HEK293 (cell line): Measurements from ENCODE around the gene HIRIP3.
A peak's percentile ranks its signal among the peaks of the same experiment; 100 is the strongest.

Experiments used
- HOXD13 ChIP-seq: sonication (generic); formaldehyde crosslinking; IDR thresholded peaks from 2 replicates; pipeline ENCODE4 v1.8.0; 2022; ENCODE audit warnings: missing genetic modification reagents, borderline replicate concordance
- OSR2 ChIP-seq: fragments of 450-650 bp; formaldehyde crosslinking; IDR thresholded peaks from 2 replicates; pipeline ENCODE4 v1.5.1; 2016; ENCODE audit warnings: missing biosample characterization, missing genetic modification characterization
- SCRT2 ChIP-seq: fragments of 450-650 bp; formaldehyde crosslinking; IDR thresholded peaks from 2 replicates; pipeline ENCODE4 v1.5.1; 2016; ENCODE audit warnings: missing biosample characterization, missing genetic modification characterization
- TCF7L2 ChIP-seq: IDR thresholded peaks from 2 replicates; pipeline ENCODE4 v1.6.1; 2011; ENCODE audit warnings: low read depth, mild to moderate bottlenecking, inconsistent platforms, low read length, moderate library complexity, borderline replicate concordance
- ZBTB1 ChIP-seq: fragments of 450-650 bp; formaldehyde crosslinking; IDR thresholded peaks from 2 replicates; pipeline ENCODE4 v1.5.1; 2016; ENCODE audit warnings: missing biosample characterization, missing genetic modification characterization
- ZNF132 ChIP-seq: fragments of 450-650 bp; formaldehyde crosslinking; IDR thresholded peaks from 2 replicates; pipeline ENCODE4 v1.5.1; 2017; ENCODE audit warnings: missing biosample characterization, missing genetic modification characterization, borderline replicate concordance
- ZNF19 ChIP-seq: fragments of 450-650 bp; formaldehyde crosslinking; IDR thresholded peaks from 2 replicates; pipeline ENCODE4; 2016; ENCODE audit warnings: missing biosample characterization, missing genetic modification characterization, low read depth
- ZNF202 ChIP-seq: fragments of 450-650 bp; formaldehyde crosslinking; IDR thresholded peaks from 2 replicates; pipeline ENCODE4 v1.5.1; 2016; ENCODE audit warnings: missing biosample characterization, missing genetic modification characterization, borderline replicate concordance
- ZNF214 ChIP-seq: fragments of 450-650 bp; formaldehyde crosslinking; IDR thresholded peaks from 2 replicates; pipeline ENCODE4 v1.5.1; 2017; ENCODE audit warnings: missing biosample characterization, mild to moderate bottlenecking, missing genetic modification characterization, borderline replicate concordance
- ZNF324 ChIP-seq: fragments of 450-650 bp; formaldehyde crosslinking; IDR thresholded peaks from 2 replicates; pipeline ENCODE4 v1.5.1; 2016; ENCODE audit warnings: missing biosample characterization, missing genetic modification characterization
- ZNF529 ChIP-seq: fragments of 450-650 bp; formaldehyde crosslinking; IDR thresholded peaks from 2 replicates; pipeline ENCODE4 v1.5.1; 2017; ENCODE audit warnings: missing genetic modification characterization, missing biosample characterization; ENCODE audit not compliant: insufficient replicate concordance
- ZNF530 ChIP-seq: fragments of 450-650 bp; formaldehyde crosslinking; IDR thresholded peaks from 2 replicates; pipeline ENCODE4 v1.5.1; 2016; ENCODE audit warnings: low read depth, missing biosample characterization, missing genetic modification characterization
- ZNF544 ChIP-seq: fragments of 450-650 bp; formaldehyde crosslinking; IDR thresholded peaks from 2 replicates; pipeline ENCODE4 v1.5.0; 2017; ENCODE audit warnings: missing biosample characterization, missing genetic modification characterization
- ZNF558 ChIP-seq: fragments of 450-650 bp; formaldehyde crosslinking; IDR thresholded peaks from 2 replicates; pipeline ENCODE4 v1.5.1; 2016; ENCODE audit warnings: missing biosample characterization, missing genetic modification characterization
- ZNF629 ChIP-seq: fragments of 450-650 bp; formaldehyde crosslinking; IDR thresholded peaks from 2 replicates; pipeline ENCODE4 v1.5.1; 2017; ENCODE audit warnings: missing biosample characterization, missing genetic modification characterization
- ZNF654 ChIP-seq: fragments of 450-650 bp; formaldehyde crosslinking; IDR thresholded peaks from 2 replicates; pipeline ENCODE4 v1.5.1; 2016; ENCODE audit warnings: low read depth, missing biosample characterization, missing genetic modification characterization
- ZNF777 ChIP-seq: fragments of 450-650 bp; formaldehyde crosslinking; IDR thresholded peaks from 2 replicates; pipeline ENCODE4 v1.5.1; 2017; ENCODE audit warnings: missing biosample characterization, missing genetic modification characterization, borderline replicate concordance
- ZSCAN30 ChIP-seq: fragments of 450-650 bp; IDR thresholded peaks from 2 replicates; pipeline ENCODE4 v1.5.1; 2018; ENCODE audit warnings: missing biosample characterization, mild to moderate bottlenecking, missing genetic modification characterization, moderate library complexity
- TF ChIP-seq, protein P1 (sequence below): IDR thresholded peaks from 2 replicates; pipeline ENCODE4 v1.6.1; 2011; ENCODE audit warnings: mild to moderate bottlenecking, low read depth, low read length, borderline replicate concordance
- TF ChIP-seq, protein P2 (sequence below): fragments of 450-650 bp; formaldehyde crosslinking; IDR thresholded peaks from 2 replicates; pipeline ENCODE4 v1.5.1; 2016; ENCODE audit warnings: missing biosample characterization, missing genetic modification characterization, borderline replicate concordance
- TF ChIP-seq, protein P3 (sequence below): fragments of 450-650 bp; formaldehyde crosslinking; IDR thresholded peaks from 2 replicates; pipeline ENCODE4 v1.5.1; 2017; ENCODE audit warnings: missing biosample characterization, missing genetic modification characterization
- TF ChIP-seq, protein P4 (sequence below): fragments of 450-650 bp; formaldehyde crosslinking; IDR thresholded peaks from 2 replicates; pipeline ENCODE4 v1.5.1; 2016; ENCODE audit warnings: missing biosample characterization, missing genetic modification characterization
- TF ChIP-seq, protein P5 (sequence below): fragments of 450-650 bp; formaldehyde crosslinking; IDR thresholded peaks from 2 replicates; pipeline ENCODE4 v1.5.1; 2016; ENCODE audit warnings: missing biosample characterization, missing genetic modification characterization
- TF ChIP-seq, protein P6 (sequence below): fragments of 450-650 bp; formaldehyde crosslinking; IDR thresholded peaks from 2 replicates; pipeline ENCODE4 v1.5.1; 2017; ENCODE audit warnings: missing biosample characterization, missing genetic modification characterization
- TF ChIP-seq, protein P7 (sequence below): fragments of 450-650 bp; formaldehyde crosslinking; IDR thresholded peaks from 2 replicates; pipeline ENCODE4 v1.5.1; 2016; ENCODE audit warnings: missing biosample characterization, missing genetic modification characterization
- TF ChIP-seq, protein P8 (sequence below): fragments of 450-650 bp; formaldehyde crosslinking; IDR thresholded peaks from 2 replicates; pipeline ENCODE4 v1.5.1; 2017; ENCODE audit warnings: missing biosample characterization, missing genetic modification characterization

HIRIP3 gene

DNA sequence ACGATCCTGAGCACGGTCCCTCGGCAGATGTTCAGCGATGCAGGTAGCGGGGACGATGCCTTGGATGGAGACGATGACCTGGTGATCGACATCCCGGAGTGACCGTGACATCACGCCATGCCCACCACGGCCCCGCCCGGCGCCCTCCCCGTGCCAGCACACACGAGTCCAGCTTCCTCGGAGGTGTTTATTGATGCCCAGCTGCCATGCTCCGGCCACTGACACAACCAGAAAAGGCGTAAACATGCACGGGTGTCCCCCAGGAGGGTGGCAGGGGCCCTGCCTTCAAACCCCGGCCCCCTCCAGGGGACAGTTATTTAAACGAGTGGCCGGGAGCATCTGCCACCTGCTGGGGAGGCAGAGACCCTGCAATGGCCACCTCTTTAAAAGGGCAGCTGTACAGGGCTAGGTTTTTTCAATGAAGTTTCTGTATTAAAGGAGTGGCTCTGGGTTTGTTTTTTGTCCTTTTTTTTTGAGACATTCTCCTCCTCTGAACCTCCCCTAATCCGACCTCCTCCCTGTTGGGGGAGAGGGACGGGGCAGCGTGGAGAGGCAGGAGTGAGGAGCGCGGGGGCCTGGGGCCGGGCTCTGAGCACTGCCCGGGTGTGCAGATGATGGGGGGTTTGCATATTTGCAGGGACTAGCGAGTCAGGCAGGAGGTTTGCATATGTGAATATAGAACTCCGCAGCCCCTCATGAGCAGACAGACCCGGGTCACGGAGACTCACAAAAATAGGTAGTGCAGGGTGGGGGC, 10.1 kb upstream of the HIRIP3 start (continued):
- TF ChIP-seq SCRT2 (tag by site-specific recombination) (no peak), ZNF529 (tag by site-specific recombination) (no peak), HOXD13 (no peak), TCF7L2 (no peak), ZNF132 (no peak), ZBTB1 (tag by site-specific recombination) (no peak), ZNF324 (tag by site-specific recombination) (no peak), ZNF629 (tag by site-specific recombination) (no peak), ZNF558 (tag by site-specific recombination) (no peak), ZSCAN30 (tag by site-specific recombination) (no peak), ZNF19 (tag by site-specific recombination) (no peak), ZNF544 (tag by site-specific recombination) (no peak), ZNF777 (tag by site-specific recombination) (no peak), OSR2 (tag by site-specific recombination) (no peak), ZNF530 (tag by site-specific recombination) (no peak), ZNF202 (tag by site-specific recombination) (no peak), ZNF214 (tag by site-specific recombination) (no peak), ZNF654 (tag by site-specific recombination) (peak; percentile 25; the same call in 1 of the 2 replicates)
- TF ChIP-seq, protein P1, sequence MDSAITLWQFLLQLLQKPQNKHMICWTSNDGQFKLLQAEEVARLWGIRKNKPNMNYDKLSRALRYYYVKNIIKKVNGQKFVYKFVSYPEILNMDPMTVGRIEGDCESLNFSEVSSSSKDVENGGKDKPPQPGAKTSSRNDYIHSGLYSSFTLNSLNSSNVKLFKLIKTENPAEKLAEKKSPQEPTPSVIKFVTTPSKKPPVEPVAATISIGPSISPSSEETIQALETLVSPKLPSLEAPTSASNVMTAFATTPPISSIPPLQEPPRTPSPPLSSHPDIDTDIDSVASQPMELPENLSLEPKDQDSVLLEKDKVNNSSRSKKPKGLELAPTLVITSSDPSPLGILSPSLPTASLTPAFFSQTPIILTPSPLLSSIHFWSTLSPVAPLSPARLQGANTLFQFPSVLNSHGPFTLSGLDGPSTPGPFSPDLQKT, result no peak
- TF ChIP-seq, protein P2, sequence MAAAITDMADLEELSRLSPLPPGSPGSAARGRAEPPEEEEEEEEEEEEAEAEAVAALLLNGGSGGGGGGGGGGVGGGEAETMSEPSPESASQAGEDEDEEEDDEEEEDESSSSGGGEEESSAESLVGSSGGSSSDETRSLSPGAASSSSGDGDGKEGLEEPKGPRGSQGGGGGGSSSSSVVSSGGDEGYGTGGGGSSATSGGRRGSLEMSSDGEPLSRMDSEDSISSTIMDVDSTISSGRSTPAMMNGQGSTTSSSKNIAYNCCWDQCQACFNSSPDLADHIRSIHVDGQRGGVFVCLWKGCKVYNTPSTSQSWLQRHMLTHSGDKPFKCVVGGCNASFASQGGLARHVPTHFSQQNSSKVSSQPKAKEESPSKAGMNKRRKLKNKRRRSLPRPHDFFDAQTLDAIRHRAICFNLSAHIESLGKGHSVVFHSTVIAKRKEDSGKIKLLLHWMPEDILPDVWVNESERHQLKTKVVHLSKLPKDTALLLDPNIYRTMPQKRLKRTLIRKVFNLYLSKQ (tag by site-specific recombination), result no peak
- TF ChIP-seq, protein P3, sequence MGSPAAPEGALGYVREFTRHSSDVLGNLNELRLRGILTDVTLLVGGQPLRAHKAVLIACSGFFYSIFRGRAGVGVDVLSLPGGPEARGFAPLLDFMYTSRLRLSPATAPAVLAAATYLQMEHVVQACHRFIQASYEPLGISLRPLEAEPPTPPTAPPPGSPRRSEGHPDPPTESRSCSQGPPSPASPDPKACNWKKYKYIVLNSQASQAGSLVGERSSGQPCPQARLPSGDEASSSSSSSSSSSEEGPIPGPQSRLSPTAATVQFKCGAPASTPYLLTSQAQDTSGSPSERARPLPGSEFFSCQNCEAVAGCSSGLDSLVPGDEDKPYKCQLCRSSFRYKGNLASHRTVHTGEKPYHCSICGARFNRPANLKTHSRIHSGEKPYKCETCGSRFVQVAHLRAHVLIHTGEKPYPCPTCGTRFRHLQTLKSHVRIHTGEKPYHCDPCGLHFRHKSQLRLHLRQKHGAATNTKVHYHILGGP (tag by site-specific recombination), result no peak
- TF ChIP-seq, protein P4, sequence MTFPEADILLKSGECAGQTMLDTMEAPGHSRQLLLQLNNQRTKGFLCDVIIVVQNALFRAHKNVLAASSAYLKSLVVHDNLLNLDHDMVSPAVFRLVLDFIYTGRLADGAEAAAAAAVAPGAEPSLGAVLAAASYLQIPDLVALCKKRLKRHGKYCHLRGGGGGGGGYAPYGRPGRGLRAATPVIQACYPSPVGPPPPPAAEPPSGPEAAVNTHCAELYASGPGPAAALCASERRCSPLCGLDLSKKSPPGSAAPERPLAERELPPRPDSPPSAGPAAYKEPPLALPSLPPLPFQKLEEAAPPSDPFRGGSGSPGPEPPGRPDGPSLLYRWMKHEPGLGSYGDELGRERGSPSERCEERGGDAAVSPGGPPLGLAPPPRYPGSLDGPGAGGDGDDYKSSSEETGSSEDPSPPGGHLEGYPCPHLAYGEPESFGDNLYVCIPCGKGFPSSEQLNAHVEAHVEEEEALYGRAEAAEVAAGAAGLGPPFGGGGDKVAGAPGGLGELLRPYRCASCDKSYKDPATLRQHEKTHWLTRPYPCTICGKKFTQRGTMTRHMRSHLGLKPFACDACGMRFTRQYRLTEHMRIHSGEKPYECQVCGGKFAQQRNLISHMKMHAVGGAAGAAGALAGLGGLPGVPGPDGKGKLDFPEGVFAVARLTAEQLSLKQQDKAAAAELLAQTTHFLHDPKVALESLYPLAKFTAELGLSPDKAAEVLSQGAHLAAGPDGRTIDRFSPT (tag by site-specific recombination), result peak; percentile 48; the same call in 1 of the 2 replicates
- TF ChIP-seq, protein P5, sequence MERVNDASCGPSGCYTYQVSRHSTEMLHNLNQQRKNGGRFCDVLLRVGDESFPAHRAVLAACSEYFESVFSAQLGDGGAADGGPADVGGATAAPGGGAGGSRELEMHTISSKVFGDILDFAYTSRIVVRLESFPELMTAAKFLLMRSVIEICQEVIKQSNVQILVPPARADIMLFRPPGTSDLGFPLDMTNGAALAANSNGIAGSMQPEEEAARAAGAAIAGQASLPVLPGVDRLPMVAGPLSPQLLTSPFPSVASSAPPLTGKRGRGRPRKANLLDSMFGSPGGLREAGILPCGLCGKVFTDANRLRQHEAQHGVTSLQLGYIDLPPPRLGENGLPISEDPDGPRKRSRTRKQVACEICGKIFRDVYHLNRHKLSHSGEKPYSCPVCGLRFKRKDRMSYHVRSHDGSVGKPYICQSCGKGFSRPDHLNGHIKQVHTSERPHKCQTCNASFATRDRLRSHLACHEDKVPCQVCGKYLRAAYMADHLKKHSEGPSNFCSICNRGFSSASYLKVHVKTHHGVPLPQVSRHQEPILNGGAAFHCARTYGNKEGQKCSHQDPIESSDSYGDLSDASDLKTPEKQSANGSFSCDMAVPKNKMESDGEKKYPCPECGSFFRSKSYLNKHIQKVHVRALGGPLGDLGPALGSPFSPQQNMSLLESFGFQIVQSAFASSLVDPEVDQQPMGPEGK (tag by site-specific recombination), result peak; percentile 75
- TF ChIP-seq, protein P6, sequence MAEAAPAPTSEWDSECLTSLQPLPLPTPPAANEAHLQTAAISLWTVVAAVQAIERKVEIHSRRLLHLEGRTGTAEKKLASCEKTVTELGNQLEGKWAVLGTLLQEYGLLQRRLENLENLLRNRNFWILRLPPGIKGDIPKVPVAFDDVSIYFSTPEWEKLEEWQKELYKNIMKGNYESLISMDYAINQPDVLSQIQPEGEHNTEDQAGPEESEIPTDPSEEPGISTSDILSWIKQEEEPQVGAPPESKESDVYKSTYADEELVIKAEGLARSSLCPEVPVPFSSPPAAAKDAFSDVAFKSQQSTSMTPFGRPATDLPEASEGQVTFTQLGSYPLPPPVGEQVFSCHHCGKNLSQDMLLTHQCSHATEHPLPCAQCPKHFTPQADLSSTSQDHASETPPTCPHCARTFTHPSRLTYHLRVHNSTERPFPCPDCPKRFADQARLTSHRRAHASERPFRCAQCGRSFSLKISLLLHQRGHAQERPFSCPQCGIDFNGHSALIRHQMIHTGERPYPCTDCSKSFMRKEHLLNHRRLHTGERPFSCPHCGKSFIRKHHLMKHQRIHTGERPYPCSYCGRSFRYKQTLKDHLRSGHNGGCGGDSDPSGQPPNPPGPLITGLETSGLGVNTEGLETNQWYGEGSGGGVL (tag by site-specific recombination), result no peak
- TF ChIP-seq, protein P7, sequence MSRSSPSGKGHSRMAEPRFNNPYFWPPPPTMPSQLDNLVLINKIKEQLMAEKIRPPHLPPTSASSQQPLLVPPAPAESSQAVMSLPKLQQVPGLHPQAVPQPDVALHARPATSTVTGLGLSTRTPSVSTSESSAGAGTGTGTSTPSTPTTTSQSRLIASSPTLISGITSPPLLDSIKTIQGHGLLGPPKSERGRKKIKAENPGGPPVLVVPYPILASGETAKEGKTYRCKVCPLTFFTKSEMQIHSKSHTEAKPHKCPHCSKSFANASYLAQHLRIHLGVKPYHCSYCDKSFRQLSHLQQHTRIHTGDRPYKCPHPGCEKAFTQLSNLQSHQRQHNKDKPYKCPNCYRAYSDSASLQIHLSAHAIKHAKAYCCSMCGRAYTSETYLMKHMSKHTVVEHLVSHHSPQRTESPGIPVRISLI (tag by site-specific recombination), result no peak
- TF ChIP-seq, protein P8, sequence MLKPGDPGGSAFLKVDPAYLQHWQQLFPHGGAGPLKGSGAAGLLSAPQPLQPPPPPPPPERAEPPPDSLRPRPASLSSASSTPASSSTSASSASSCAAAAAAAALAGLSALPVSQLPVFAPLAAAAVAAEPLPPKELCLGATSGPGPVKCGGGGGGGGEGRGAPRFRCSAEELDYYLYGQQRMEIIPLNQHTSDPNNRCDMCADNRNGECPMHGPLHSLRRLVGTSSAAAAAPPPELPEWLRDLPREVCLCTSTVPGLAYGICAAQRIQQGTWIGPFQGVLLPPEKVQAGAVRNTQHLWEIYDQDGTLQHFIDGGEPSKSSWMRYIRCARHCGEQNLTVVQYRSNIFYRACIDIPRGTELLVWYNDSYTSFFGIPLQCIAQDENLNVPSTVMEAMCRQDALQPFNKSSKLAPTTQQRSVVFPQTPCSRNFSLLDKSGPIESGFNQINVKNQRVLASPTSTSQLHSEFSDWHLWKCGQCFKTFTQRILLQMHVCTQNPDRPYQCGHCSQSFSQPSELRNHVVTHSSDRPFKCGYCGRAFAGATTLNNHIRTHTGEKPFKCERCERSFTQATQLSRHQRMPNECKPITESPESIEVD (tag by site-specific recombination), result no peak
